Kasumi-1 (cell line): ENCODE results near the gene EGLN1.
"Not testable (repeated sequence)": the region's sequence is repeated elsewhere in the genome, so short reads cannot be mapped to it uniquely, and the experiment has no call there.

Source experiments
- DNase-seq, 2 experiments: peaks; one replicate each; lab custom pipeline; 2025; lab: John Stamatoyannopoulos, UW

EGLN1 gene

GRCh38 chr1:231362325-231362724 lies 59.8 kb downstream of the EGLN1 start:
- no peak for DNase-seq

DNA sequence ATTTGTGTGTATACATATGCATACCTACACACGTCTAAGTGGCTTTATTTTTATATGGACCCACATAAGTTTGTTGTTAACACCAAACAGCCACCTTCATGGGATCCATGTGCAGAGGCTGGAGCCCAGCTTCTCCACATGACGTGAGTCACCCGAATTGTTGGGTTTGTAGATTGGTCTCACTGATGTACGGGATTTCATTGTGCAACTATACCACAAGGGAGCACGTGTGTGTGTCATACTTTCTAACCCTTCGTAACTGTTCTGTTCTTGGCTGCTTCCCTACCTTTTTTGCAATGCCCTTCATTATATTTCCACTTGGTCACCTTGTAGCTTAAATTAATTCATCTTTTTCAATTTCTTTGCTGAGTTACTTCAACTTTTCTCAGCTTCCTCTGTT lies 63.0 kb downstream of the EGLN1 start:
- DNase-seq = peak; percentile 81 to 86

- peak; percentile 89 to 94 for DNase-seq
Measured at GRCh38 chr1:231357831-231358354, 64.2 kb downstream of the EGLN1 start.

GRCh38 chr1:231357187-231357772 lies 64.8 kb downstream of the EGLN1 start:
- DNase-seq = no peak

DNA sequence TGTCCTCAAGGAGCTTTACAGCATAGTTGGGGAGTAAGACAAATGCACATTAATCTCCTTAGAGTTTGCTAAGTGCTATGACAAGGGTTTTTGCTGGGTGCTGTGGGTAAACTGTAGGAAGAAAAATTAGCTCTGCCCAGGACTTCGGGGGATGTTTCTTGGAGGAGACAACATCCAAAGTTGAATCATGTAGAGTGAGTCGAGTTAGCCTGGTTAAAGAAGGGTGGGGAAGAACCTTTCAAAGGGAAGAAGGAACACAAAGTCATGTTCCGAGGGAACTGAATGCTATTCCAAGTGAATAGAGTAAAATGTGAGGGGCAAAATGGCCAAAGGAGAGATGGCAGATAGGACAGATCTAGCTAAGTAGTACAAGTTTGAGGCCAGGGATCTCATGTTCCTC lies 66.9 kb downstream of the EGLN1 start:
- DNase-seq = no peak

DNA sequence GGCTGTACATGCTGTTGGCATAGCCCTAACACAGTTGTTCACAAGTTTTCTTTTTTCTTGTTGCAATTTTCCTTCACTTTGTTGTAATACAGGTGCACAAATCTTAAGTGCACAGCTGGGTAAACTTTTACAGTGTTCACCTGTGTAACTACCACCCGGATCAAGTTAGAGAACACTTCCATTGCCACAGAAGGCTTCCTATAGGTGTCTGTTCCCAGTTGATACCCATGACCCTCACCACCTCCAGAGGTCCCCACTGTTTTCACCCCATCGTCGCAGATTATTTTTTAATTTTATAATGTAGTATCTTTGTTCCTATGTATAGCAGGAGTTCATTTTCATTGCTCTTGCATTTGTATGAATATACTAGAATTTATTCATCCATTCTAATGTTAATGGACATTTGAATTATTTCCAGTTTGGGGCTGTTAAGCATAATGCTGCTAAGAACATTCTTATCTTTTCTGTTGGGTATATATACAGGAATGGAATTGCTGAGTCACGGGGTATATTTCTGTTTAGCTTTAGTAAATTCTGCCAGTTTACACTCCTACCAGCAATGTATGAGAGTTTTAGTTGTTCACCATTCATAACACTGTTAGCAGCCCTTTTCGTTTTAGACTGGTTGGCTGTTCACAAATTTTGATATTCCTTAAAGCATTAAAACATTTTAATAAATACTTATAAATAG lies 67.6 kb downstream of the EGLN1 start:
- no peak for DNase-seq

GRCh38 chr1:231353086-231353485 lies 69.0 kb downstream of the EGLN1 start:
- DNase-seq = no peak

DNA sequence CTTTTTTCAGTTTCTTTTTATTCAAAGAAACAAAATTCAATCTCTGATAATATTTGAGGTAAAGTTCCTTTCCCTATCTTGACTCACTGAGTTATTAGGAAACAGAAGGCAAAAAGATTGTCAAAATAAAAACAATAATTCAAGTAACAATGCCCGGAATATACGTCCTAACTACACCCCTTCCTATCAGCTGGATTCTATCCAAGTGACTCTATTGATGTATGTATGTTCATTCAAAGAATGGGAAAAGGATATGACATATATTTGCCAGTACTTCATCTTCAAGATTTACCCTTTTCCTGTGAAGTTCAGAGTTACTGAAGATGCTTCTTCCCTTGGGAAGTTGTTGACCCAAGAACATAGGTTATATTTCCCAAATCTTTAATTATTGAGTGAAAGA lies 70.3 kb downstream of the EGLN1 start:
- no peak for DNase-seq

GRCh38 chr1:231348856-231349255 lies 73.2 kb downstream of the EGLN1 start:
- not testable (repeated sequence) for DNase-seq

- DNase-seq = no peak
Measured at GRCh38 chr1:231348442-231348841, 73.6 kb downstream of the EGLN1 start.

- no peak for DNase-seq
Measured at GRCh38 chr1:231347961-231348360, 74.1 kb downstream of the EGLN1 start.

GRCh38 chr1:231340328-231341013 lies 81.6 kb downstream of the EGLN1 start:
- no peak for DNase-seq

- DNase-seq = peak; percentile 29 to 31
Measured at GRCh38 chr1:231338270-231339128, 83.6 kb downstream of the EGLN1 start, which contains the start of gene SPRTN. SPRTN (plus strand) TSS chr1:231338293; CDS start chr1:231338384, 91 bp downstream.

- peak; percentile 96 to 97 for DNase-seq
Measured at GRCh38 chr1:231337472-231338269, 84.4 kb downstream of the EGLN1 start, which contains the start of gene EXOC8. EXOC8 (minus strand) TSS chr1:231337852; CDS start chr1:231337745, 107 bp downstream.

- DNase-seq = no peak
Measured at GRCh38 chr1:231337043-231337471, 85.0 kb downstream of the EGLN1 start.

GRCh38 chr1:231335663-231336602 lies 86.2 kb downstream of the EGLN1 start:
- DNase-seq = no peak

DNA sequence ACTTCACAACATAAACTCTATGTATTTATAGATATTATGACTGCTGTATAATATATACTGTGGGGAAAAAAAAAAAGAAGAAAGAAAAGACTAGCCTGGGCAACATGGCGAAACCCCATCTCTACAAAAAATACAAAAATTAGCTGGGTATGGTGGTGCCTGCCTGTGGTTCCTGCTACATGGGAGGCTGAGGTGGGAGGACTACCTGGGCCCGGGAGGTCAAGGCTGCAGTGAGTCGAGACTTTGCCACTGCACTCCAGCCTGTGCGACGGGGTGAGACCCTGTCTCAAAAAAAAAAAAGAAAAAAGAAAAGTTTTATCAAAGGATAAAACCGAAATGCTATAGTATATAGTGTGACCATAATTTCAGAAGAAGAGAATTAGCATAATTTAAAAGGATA lies 87.1 kb downstream of the EGLN1 start:
- no peak for DNase-seq

- DNase-seq = no peak
Measured at GRCh38 chr1:231334079-231334666, 87.9 kb downstream of the EGLN1 start.

DNA sequence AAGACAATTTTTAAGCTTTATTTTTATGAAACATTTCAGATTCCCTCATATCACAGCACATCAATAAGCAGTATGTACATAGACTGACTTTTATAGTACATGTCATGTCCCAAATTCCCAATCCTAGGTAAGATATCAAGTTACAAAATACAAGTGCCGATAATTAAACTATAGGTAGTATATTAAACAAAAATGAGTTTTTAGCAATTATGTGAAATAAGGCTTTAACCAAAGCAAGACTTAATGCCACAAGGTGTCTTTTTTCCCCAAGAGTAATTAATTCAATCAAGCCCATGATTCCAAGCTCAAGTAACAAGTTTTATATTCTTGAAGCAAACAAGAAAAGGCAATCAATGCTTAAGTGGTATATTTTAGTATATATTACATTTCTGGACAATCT lies 89.3 kb downstream of the EGLN1 start:
- DNase-seq = no peak
